Measurements from ENCODE around the gene COX7A1. TPM values are rescaled to one million over a fixed set of nuclear protein-coding genes. Genes with fewer than 3 reads are reported as not detected.

COX7A1 gene
- total RNA-seq, 2 experiments from 2014 or later, result not detected

DNA sequence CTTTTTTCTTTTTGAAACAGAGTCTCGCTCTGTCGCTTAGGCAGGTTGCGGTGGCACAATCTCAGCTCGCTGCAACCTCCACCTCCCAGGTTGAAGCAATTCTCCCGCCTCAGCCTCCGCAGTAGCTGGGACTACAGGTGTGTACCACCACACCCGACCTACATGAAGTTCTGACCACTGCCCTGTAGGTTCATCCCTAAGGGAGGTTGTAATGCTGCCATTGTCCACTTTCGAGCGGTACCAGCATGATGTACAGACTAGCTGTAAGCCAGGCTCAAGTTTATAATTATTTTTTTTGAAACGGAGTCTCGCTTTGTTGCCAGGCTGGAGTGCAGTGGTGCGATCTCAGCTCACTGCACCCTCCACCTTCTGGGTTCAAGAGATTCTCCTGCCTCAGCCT, 11.6 kb upstream of the COX7A1 start:
- DNase-seq (no peak), ATAC-seq (ENCODE audit: poor library complexity) (no peak)
- Histone ChIP-seq H3K4me3 (ENCODE audit: low read length) (no peak overlapping the region), H3K9me3 (ENCODE audit: control insufficient read depth in 1 of 2, insufficient read depth in 1 of 2, low read length in 2 of 2) (no peaks in the 10 kb centered on the region), H3K4me1 (ENCODE audit: insufficient read depth, low read length) (no peaks in the 10 kb centered on the region), H3K36me3 (ENCODE audit: insufficient read depth, low read length) (no peaks in the 10 kb centered on the region), H3K27me3 (ENCODE audit: control insufficient read depth in 1 of 2, insufficient read depth in 2 of 2, low read length in 2 of 2) (no peaks in the 10 kb centered on the region), H3K27ac (ENCODE audit: low read depth in 1 of 2, low read length in 2 of 2) (no peak overlapping the region)
- CTCF ChIA-PET, result no interaction called here
- POLR2A ChIA-PET, result no interaction called here
- H3K27me3 Mint-ChIP-seq, result no peaks in the 10 kb centered on the region
- no peaks in the 10 kb centered on the region for H3K36me3 Mint-ChIP-seq (ENCODE audit: low read depth)
- TF ChIP-seq, protein P1, sequence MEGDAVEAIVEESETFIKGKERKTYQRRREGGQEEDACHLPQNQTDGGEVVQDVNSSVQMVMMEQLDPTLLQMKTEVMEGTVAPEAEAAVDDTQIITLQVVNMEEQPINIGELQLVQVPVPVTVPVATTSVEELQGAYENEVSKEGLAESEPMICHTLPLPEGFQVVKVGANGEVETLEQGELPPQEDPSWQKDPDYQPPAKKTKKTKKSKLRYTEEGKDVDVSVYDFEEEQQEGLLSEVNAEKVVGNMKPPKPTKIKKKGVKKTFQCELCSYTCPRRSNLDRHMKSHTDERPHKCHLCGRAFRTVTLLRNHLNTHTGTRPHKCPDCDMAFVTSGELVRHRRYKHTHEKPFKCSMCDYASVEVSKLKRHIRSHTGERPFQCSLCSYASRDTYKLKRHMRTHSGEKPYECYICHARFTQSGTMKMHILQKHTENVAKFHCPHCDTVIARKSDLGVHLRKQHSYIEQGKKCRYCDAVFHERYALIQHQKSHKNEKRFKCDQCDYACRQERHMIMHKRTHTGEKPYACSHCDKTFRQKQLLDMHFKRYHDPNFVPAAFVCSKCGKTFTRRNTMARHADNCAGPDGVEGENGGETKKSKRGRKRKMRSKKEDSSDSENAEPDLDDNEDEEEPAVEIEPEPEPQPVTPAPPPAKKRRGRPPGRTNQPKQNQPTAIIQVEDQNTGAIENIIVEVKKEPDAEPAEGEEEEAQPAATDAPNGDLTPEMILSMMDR (IDR thresholded peaks at IDR 0.05), result no peak
- intact Hi-C loops (cut with DNase I, micrococcal nuclease), result no loop called here
- H3K4me1 Mint-ChIP-seq (ENCODE audit: low read depth), result no peaks in the 10 kb centered on the region
- no peak overlapping the region for H3K27ac Mint-ChIP-seq
- no peak overlapping the region for H3K4me3 Mint-ChIP-seq
- H3K9me3 Mint-ChIP-seq, result no peaks in the 10 kb centered on the region

DNA sequence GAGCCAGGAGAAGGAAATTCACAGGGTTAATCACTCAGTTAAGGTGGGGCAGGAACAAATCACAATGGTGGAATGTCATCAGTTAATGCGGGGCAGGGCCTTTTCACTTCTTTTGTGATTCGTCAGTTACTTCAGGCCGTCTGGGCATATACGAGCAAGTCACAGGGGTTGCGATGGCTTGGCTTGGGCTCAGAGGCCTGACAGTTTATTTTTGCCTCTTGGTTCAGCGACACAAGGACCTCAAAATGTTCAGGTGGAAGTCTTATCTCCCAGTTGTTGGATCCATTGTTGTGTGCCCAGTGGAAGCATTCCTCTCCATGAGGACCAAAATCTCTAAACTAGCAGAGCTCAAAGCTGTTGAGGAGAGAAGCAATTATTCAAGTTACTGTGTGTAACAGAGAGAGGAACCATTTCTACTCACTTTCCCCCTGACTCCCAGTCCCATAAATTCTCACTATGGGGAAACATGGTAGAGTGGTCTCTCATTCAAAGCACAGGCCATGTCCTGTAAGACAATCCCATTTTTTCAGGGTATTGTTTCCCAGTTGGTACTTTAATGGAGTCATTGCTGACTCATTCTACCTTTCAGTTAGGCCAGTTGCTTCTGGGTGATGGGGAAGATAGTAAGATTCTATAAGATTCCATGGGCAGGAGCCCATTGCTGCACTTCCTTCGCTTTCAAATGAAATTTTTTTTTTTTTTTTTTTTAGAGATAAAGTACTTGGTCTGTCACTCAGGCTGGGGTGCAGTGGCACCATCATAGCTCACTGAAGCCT, 8.8 kb upstream of the COX7A1 start:
- no peaks in the 10 kb centered on the region for H3K4me1 ChIP-seq (ENCODE audit: insufficient read depth, low read length)
- TF ChIP-seq, protein P1 (IDR thresholded peaks at IDR 0.05), result no peak
- no peaks in the 10 kb centered on the region for H3K36me3 ChIP-seq (ENCODE audit: insufficient read depth, low read length)
- H3K9me3 ChIP-seq (ENCODE audit: control insufficient read depth in 1 of 2, insufficient read depth in 1 of 2, low read length in 2 of 2), result no peaks in the 10 kb centered on the region
- CTCF ChIA-PET, result no interaction called here
- H3K27me3 Mint-ChIP-seq, result no peaks in the 10 kb centered on the region
- POLR2A ChIA-PET, result no interaction called here
- no peaks in the 10 kb centered on the region for H3K36me3 Mint-ChIP-seq (ENCODE audit: low read depth)
- no peak overlapping the region for H3K27ac ChIP-seq (ENCODE audit: low read depth in 1 of 2, low read length in 2 of 2)
- H3K27me3 ChIP-seq (ENCODE audit: control insufficient read depth in 1 of 2, insufficient read depth in 2 of 2, low read length in 2 of 2), result no peaks in the 10 kb centered on the region
- ATAC-seq (ENCODE audit: poor library complexity) (no peak), DNase-seq (no peak)
- intact Hi-C loops (cut with DNase I, micrococcal nuclease), result no loop called here
- no peaks in the 10 kb centered on the region for H3K9me3 Mint-ChIP-seq
- H3K27ac Mint-ChIP-seq, result no peak overlapping the region
- no peak overlapping the region for H3K4me3 Mint-ChIP-seq
- H3K4me1 Mint-ChIP-seq (ENCODE audit: low read depth), result no peaks in the 10 kb centered on the region
- no peak overlapping the region for H3K4me3 ChIP-seq (ENCODE audit: low read length)

DNA sequence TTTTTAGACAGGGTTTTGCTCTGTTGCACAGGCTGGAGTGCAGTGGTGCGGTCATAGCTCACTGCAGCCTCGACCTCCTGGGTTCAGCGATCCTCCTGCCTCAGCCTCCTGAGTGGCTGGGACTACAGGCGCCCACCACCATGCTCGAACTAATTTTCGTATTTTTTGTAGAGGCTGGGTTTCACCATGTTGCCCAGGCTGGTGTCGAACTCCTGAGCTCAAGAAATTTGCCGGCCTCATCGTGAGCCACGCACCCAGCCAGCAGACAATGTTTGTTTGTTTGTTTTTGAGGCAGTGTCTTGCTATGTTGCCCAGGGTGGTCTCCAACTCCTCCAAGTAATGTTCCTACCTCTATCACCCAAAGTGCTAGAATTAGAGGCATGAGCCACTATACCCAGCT, 879 bp upstream of the COX7A1 start:
- Histone ChIP-seq H3K27me3 (ENCODE audit: control insufficient read depth in 1 of 2, insufficient read depth in 2 of 2, low read length in 2 of 2) (no peaks in the 10 kb centered on the region), H3K27ac (ENCODE audit: low read depth in 1 of 2, low read length in 2 of 2) (no peak overlapping the region), H3K4me3 (ENCODE audit: low read length) (no peak overlapping the region), H3K9me3 (ENCODE audit: control insufficient read depth in 1 of 2, insufficient read depth in 1 of 2, low read length in 2 of 2) (no peaks in the 10 kb centered on the region), H3K4me1 (ENCODE audit: insufficient read depth, low read length) (no peaks in the 10 kb centered on the region), H3K36me3 (ENCODE audit: insufficient read depth, low read length) (peaks cover 27% of the 10 kb centered on the region)
- Mint-ChIP-seq H3K27ac (no peak overlapping the region), H3K36me3 (ENCODE audit: low read depth) (peaks cover 31% of the 10 kb centered on the region), H3K9me3 (no peaks in the 10 kb centered on the region), H3K27me3 (no peaks in the 10 kb centered on the region), H3K4me1 (ENCODE audit: low read depth) (no peaks in the 10 kb centered on the region), H3K4me3 (no peak overlapping the region)
- intact Hi-C loops (cut with DNase I, micrococcal nuclease), result no loop called here
- ATAC-seq (ENCODE audit: poor library complexity) (no peak), DNase-seq (no peak)
- TF ChIP-seq, protein P1 (IDR thresholded peaks at IDR 0.05), result no peak
- POLR2A ChIA-PET, result no interaction called here
- CTCF ChIA-PET, result no interaction called here

Measured in CD4-positive, alpha-beta T cell (primary cell).